Brain microvascular endothelial cell (primary cell): ENCODE measurements around the gene SLC13A2.
"Not testable (repeated sequence)": the region's sequence is repeated elsewhere in the genome, so short reads cannot be mapped to it uniquely, and the experiment has no call there.

Source experiments
- DNase-seq: peaks from one replicate; pipeline ENCODE4 v3.0.0-alpha.2; 2020
- H3K27ac ChIP-seq: fragments of 250-450 bp; sonication (Bioruptor Pico); 2 replicates; pipeline ENCODE4 v1.5.1; 2020; ENCODE audit warnings: mild to moderate bottlenecking, moderate library complexity
- H3K27me3 ChIP-seq: fragments of 250-450 bp; sonication (Bioruptor Pico); replicated peaks from 2 replicates; pipeline ENCODE4 v1.5.1; 2020; ENCODE audit warnings: mild to moderate bottlenecking
- H3K36me3 ChIP-seq: fragments of 250-450 bp; sonication (Bioruptor Pico); replicated peaks from 2 replicates; pipeline ENCODE4 v1.5.1; 2020; ENCODE audit warnings: mild to moderate bottlenecking
- H3K4me3 ChIP-seq: 2 replicates; pipeline ENCODE4 v1.5.1; 2011; ENCODE audit warnings: low read depth, mild to moderate bottlenecking, control low read depth, low read length, moderate library complexity
- CTCF ChIP-seq: IDR thresholded peaks from 2 replicates; pipeline ENCODE4 v1.5.1; 2011; ENCODE audit warnings: low read depth, mild to moderate bottlenecking, moderate library complexity, low read length, control low read depth, inconsistent platforms; ENCODE audit errors: missing control alignments
- in situ Hi-C: cut with HindIII; loops from 2 replicates; pipeline ENCODE4 v1.10.0; 2017; ENCODE audit warnings: low sequenced_read_pairs, low pct_ligation_motif_present

SLC13A2 gene

GRCh38 chr17:28443901-28444638 is 29.4 kb upstream of the SLC13A2 start:
- Histone ChIP-seq H3K27me3 (no peaks in the 10 kb centered on the region), H3K27ac (no peak overlapping the region), H3K4me3 (no peak overlapping the region), H3K36me3 (no peaks in the 10 kb centered on the region)
- in situ Hi-C loops, result no loop called here
- TF ChIP-seq CTCF, result no peak
- no peak for DNase-seq

DNA sequence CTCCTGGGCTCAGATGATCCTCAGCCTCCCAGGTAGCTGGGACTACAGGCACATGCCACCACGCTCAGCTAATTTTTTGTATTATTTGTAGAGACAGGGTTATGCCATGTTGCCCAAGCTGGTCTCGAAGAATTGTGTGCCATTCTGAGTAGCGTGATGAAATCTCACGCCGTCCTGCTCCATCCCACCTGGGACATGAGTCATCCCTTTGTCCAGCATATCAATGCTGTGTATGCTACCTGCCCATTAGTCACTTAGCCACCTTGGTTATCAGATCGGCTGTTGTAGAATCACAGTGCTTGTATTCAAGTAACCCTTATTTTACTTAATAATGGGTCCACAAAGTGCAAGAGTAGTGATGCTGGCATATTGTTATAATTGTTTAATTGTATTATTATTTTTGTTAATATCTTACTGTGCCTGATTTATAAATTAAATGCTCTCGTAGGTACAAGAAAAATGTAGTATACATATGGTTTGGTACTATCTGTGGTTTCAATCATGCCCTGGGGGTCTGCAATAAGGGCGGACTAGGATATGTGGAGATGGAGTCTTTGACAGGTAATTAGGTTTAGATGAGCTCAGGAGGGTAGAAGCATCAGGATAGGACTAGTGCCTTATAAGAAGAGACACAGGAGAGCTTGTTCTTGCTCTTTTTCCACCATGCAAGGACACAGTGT is 26.6 kb upstream of the SLC13A2 start:
- H3K27ac ChIP-seq, result no peak overlapping the region
- no peaks in the 10 kb centered on the region for H3K36me3 ChIP-seq
- H3K27me3 ChIP-seq, result no peaks in the 10 kb centered on the region
- H3K4me3 ChIP-seq, result no peak overlapping the region
- in situ Hi-C loops, result no loop called here
- DNase-seq, result no peak
- no peak for TF ChIP-seq CTCF

GRCh38 chr17:28447396-28447760 is 26.1 kb upstream of the SLC13A2 start:
- no peak for TF ChIP-seq CTCF
- in situ Hi-C loops, result no loop called here
- Histone ChIP-seq H3K36me3 (no peaks in the 10 kb centered on the region), H3K27me3 (no peaks in the 10 kb centered on the region), H3K4me3 (no peak overlapping the region), H3K27ac (no peak overlapping the region)
- DNase-seq, result no peak

DNA sequence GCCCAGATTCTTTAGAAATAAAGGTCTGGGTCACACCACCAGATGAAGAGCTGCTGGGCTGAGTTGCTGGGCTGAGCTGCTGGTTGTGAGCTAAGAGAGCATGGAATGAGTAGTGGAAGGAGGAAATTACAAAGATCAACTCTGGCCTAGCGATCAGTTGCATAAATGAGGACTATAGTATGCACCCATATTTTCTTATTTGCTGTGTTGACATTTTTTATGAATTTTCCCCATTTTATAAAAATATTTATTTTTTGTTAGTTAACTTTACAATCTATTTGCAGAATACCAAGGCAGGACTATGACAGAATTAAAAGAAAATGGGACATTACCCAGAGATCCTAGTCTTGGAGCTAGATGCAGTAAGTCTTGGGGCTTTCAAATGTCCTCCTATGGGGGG is 23.6 kb upstream of the SLC13A2 start:
- Histone ChIP-seq H3K27ac (no peak overlapping the region), H3K36me3 (no peaks in the 10 kb centered on the region), H3K27me3 (no peaks in the 10 kb centered on the region), H3K4me3 (no peak overlapping the region)
- TF ChIP-seq CTCF, result no peak
- DNase-seq, result no peak
- in situ Hi-C loops, result no loop called here

- no peaks in the 10 kb centered on the region for H3K36me3 ChIP-seq
- no peaks in the 10 kb centered on the region for H3K27me3 ChIP-seq
- no peak for DNase-seq
- no peak overlapping the region for H3K27ac ChIP-seq
- H3K4me3 ChIP-seq, result no peak overlapping the region
- in situ Hi-C loops, result no loop called here
- TF ChIP-seq CTCF, result no peak
Observed at GRCh38 chr17:28457890-28458289, 15.6 kb upstream of the SLC13A2 start.

- H3K36me3 ChIP-seq, H3K27ac ChIP-seq, DNase-seq, H3K27me3 ChIP-seq, H3K4me3 ChIP-seq, in situ Hi-C loops: not testable (repeated sequence)
Observed at GRCh38 chr17:28458881-28459280, 14.6 kb upstream of the SLC13A2 start.
